ENCODE data around the gene SUCO.
A peak's percentile ranks its signal among the peaks of the same experiment; 100 is the strongest.

The SUCO gene

DNA sequence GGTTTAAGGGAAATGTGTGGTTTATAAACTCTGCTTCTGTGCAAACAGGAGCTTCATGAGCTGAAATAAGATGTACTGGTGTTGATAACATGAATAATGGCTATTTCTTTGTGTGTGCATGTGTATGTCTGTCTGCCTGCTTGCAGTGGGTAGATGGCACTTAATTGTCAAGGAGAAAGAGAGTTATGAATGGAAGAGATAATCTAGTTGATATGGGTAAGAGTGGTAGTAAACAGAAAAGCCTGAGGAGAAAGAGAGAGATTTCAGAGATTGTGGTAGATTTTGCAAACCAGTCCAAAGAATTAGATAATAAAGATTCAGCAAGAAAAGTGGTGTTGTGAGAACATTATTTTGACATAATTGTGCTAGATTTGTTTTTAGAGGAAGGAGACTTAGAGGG, 7.7 kb downstream of the SUCO start:
- no peak overlapping the region for H4K91ac ChIP-seq (ENCODE audit: low read depth, low read length)
- peaks cover 3 to 7% of the 10 kb centered on the region in 2 experiments for H3K4me1 ChIP-seq (ENCODE audit: control insufficient read depth in 1 of 2, insufficient read depth in 2 of 2, low read length in 2 of 2)
- H4K8ac ChIP-seq (ENCODE audit: low read depth, low read length) = no peak overlapping the region
- no peak overlapping the region for H3K4me3 ChIP-seq (ENCODE audit: low read depth, low read length)
- no peak overlapping the region for H2BK12ac ChIP-seq (ENCODE audit: low read length)
- H3K23ac ChIP-seq (ENCODE audit: low read length) = no peak overlapping the region
- peaks cover 16% of the 10 kb centered on the region for H3K79me2 ChIP-seq (ENCODE audit: control insufficient read depth, insufficient read depth, low read length, poor library complexity)
- H3K4me2 ChIP-seq (ENCODE audit: low read length) = no peak overlapping the region
- H3K9ac ChIP-seq (ENCODE audit: low read length) = no peak overlapping the region
- H3K27me3 ChIP-seq (ENCODE audit: insufficient read depth, low read length) = no peaks in the 10 kb centered on the region
- no peak overlapping the region for H2AK5ac ChIP-seq (ENCODE audit: low read length)
- H3K79me1 ChIP-seq (ENCODE audit: low read length) = peaks cover 3% of the 10 kb centered on the region
- no peak overlapping the region for H2AFZ ChIP-seq (ENCODE audit: insufficient read depth, low read length, poor library complexity)
- peak in 1 of 2 donors; percentile 63 for DNase-seq
- H3K36me3 ChIP-seq (ENCODE audit: control insufficient read depth in 1 of 2, insufficient read depth in 2 of 2, low read length in 2 of 2) = no peaks in the 10 kb centered on the region
- H3K27ac ChIP-seq (ENCODE audit: low read depth, low read length) = no peak overlapping the region
- peak overlapping the region; percentile 91 for H3K4ac ChIP-seq (ENCODE audit: low read depth, low read length)
- H3K18ac ChIP-seq (ENCODE audit: low read length) = no peak overlapping the region
- H2BK5ac ChIP-seq (ENCODE audit: low read depth, low read length, poor library complexity) = no peak overlapping the region
- no peak overlapping the region for H2BK120ac ChIP-seq (ENCODE audit: insufficient read depth, low read length, poor library complexity)
- no peaks in the 10 kb centered on the region for H3K9me3 ChIP-seq (ENCODE audit: insufficient read depth, low read depth, low read length)
- no peak overlapping the region for H4K12ac ChIP-seq (ENCODE audit: low read depth, low read length)
- no peak overlapping the region for H3K14ac ChIP-seq (ENCODE audit: low read length)

DNA sequence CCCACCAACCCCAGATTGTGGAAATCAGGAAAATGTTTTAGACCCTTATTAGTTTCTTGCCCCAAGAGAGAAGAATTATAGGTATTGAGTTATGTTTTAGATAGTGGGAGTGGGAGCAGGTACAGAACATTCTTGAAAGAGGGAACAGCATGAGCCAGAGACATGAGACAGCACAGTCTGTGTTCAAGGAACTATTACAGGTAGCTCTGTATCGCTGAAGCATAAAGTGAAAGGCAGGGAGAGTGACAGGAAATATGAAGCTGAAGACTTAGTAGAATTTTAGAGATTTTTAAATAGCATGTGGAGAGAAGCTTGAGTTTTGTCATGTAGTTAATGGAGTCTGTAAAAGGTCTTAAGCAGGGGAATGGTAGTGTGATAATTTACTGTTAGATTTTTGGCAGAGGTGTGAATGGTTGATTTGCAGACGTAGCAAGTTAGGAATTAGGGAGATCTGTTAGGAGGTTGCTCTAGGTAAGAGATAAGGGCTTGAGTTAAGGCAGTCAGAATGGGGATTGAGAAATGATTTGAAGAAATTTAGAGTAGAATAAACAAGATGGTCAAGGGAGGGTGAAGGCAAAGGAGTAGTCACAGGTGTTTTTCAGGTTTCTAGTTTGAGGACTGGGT, 11.6 kb downstream of the SUCO start:
- Histone ChIP-seq H2AFZ (ENCODE audit: insufficient read depth, low read length, poor library complexity) (no peak overlapping the region), H3K4ac (ENCODE audit: low read depth, low read length) (peak overlapping the region; percentile 52), H3K4me3 (ENCODE audit: low read depth, low read length) (no peak overlapping the region), H4K8ac (ENCODE audit: low read depth, low read length) (no peak overlapping the region), H4K12ac (ENCODE audit: low read depth, low read length) (no peak overlapping the region), H2BK5ac (ENCODE audit: low read depth, low read length, poor library complexity) (no peak overlapping the region), H3K23ac (ENCODE audit: low read length) (no peak overlapping the region), H3K36me3 (ENCODE audit: control insufficient read depth in 1 of 2, insufficient read depth in 2 of 2, low read length in 2 of 2) (peaks cover 0 to 3% of the 10 kb centered on the region in 2 experiments), H3K9me3 (ENCODE audit: insufficient read depth, low read depth, low read length) (no peaks in the 10 kb centered on the region), H3K18ac (ENCODE audit: low read length) (no peak overlapping the region), H2BK12ac (ENCODE audit: low read length) (no peak overlapping the region), H3K4me1 (ENCODE audit: control insufficient read depth in 1 of 2, insufficient read depth in 2 of 2, low read length in 2 of 2) (peaks cover 6 to 8% of the 10 kb centered on the region in 2 experiments), H3K79me2 (ENCODE audit: control insufficient read depth, insufficient read depth, low read length, poor library complexity) (peaks cover 17% of the 10 kb centered on the region), H3K79me1 (ENCODE audit: low read length) (peaks cover 4% of the 10 kb centered on the region), H3K27ac (ENCODE audit: low read depth, low read length) (no peak overlapping the region), H3K4me2 (ENCODE audit: low read length) (no peak overlapping the region), H3K27me3 (ENCODE audit: insufficient read depth, low read length) (no peaks in the 10 kb centered on the region), H3K9ac (ENCODE audit: low read length) (no peak overlapping the region), H4K91ac (ENCODE audit: low read depth, low read length) (no peak overlapping the region), H3K14ac (ENCODE audit: low read length) (no peak overlapping the region), H2AK5ac (ENCODE audit: low read length) (no peak overlapping the region), H2BK120ac (ENCODE audit: insufficient read depth, low read length, poor library complexity) (no peak overlapping the region)
- DNase-seq = peak in 1 of 2 donors; percentile 9
- WGBS (ENCODE audit: extremely low coverage, insufficient coverage, insufficient read length) = no CpG with 5 or more reads among the region's 2 CpGs

DNA sequence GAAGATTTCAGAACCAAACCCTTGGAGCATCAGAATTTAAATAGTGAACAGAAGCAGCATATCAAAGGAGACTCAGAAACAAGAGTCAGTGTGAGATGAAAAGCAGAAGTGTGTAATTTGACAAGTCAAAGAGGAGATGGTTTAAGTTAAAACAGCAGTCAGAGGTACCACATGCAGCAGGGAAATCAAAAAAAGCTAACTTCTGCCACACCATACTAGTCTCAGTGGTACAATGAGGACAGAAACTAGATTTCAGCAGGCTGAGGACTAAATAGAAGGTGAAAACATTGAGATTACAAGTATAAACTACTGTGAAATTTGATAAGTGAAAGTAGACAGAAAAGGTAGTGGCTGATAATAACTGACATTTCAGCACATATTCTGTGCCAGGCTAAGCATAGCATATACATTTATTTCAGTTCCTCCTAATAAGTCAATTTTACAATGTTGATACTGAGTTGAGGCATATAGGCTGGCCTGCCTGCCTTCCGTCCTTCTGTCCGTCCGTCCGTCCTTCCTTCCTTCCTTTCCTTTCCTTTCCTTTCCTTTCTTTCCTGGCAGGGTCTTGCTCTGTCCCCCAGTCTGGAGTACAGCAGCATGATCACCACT, 12.6 kb downstream of the SUCO start:
- Histone ChIP-seq H4K8ac (ENCODE audit: low read depth, low read length) (no peak overlapping the region), H3K27me3 (ENCODE audit: insufficient read depth, low read length) (no peaks in the 10 kb centered on the region), H4K91ac (ENCODE audit: low read depth, low read length) (no peak overlapping the region), H2AK5ac (ENCODE audit: low read length) (no peak overlapping the region), H3K36me3 (ENCODE audit: control insufficient read depth in 1 of 2, insufficient read depth in 2 of 2, low read length in 2 of 2) (peaks cover 0 to 3% of the 10 kb centered on the region in 2 experiments), H3K4me1 (ENCODE audit: control insufficient read depth in 1 of 2, insufficient read depth in 2 of 2, low read length in 2 of 2) (peaks cover 6 to 7% of the 10 kb centered on the region in 2 experiments), H3K23ac (ENCODE audit: low read length) (no peak overlapping the region), H4K12ac (ENCODE audit: low read depth, low read length) (no peak overlapping the region), H3K9me3 (ENCODE audit: insufficient read depth, low read depth, low read length) (no peaks in the 10 kb centered on the region), H3K14ac (ENCODE audit: low read length) (no peak overlapping the region), H3K18ac (ENCODE audit: low read length) (no peak overlapping the region), H3K9ac (ENCODE audit: low read length) (no peak overlapping the region), H2BK12ac (ENCODE audit: low read length) (no peak overlapping the region), H3K4me3 (ENCODE audit: low read depth, low read length) (no peak overlapping the region), H3K27ac (ENCODE audit: low read depth, low read length) (no peak overlapping the region), H3K79me1 (ENCODE audit: low read length) (peaks cover 4% of the 10 kb centered on the region), H2BK5ac (ENCODE audit: low read depth, low read length, poor library complexity) (no peak overlapping the region), H2BK120ac (ENCODE audit: insufficient read depth, low read length, poor library complexity) (no peak overlapping the region), H3K79me2 (ENCODE audit: control insufficient read depth, insufficient read depth, low read length, poor library complexity) (peaks cover 17% of the 10 kb centered on the region), H3K4ac (ENCODE audit: low read depth, low read length) (peak overlapping the region; percentile 100), H3K4me2 (ENCODE audit: low read length) (no peak overlapping the region), H2AFZ (ENCODE audit: insufficient read depth, low read length, poor library complexity) (no peak overlapping the region)
- WGBS (ENCODE audit: extremely low coverage, insufficient coverage, insufficient read length) = no CpG with 5 or more reads among the region's 4 CpGs
- DNase-seq = no peak

DNA sequence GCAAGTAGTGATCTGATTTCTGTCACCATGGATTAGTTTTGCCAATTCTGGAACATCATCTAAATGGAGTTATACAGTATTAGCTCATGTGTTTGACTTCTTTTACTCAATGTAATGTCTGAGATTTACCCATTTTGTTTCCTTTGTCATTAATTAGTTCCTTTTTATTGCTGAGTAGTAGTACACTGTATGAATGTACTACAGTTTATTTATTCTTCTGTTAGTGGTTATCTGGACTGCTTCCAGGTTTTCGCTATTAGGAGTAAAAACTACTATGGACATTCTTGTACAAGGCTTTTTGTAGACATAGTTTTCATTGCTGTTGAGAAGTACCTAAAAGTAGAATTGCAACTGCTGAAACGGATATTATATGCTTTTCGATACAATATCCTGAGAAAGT, 14.1 kb downstream of the SUCO start:
- no peaks in the 10 kb centered on the region for H3K27me3 ChIP-seq (ENCODE audit: insufficient read depth, low read length)
- no peaks in the 10 kb centered on the region for H3K9me3 ChIP-seq (ENCODE audit: insufficient read depth, low read depth, low read length)
- peaks cover 4% of the 10 kb centered on the region for H3K79me1 ChIP-seq (ENCODE audit: low read length)
- no peak overlapping the region for H2BK120ac ChIP-seq (ENCODE audit: insufficient read depth, low read length, poor library complexity)
- H3K4me1 ChIP-seq (ENCODE audit: control insufficient read depth in 1 of 2, insufficient read depth in 2 of 2, low read length in 2 of 2) = peaks cover 3 to 6% of the 10 kb centered on the region in 2 experiments
- no peak overlapping the region for H3K9ac ChIP-seq (ENCODE audit: low read length)
- no peak overlapping the region for H2BK5ac ChIP-seq (ENCODE audit: low read depth, low read length, poor library complexity)
- WGBS (ENCODE audit: extremely low coverage, insufficient coverage, insufficient read length) = no CpG with 5 or more reads among the region's 3 CpGs
- H4K12ac ChIP-seq (ENCODE audit: low read depth, low read length) = no peak overlapping the region
- H3K23ac ChIP-seq (ENCODE audit: low read length) = no peak overlapping the region
- H2BK12ac ChIP-seq (ENCODE audit: low read length) = no peak overlapping the region
- peaks cover 0 to 3% of the 10 kb centered on the region in 2 experiments for H3K36me3 ChIP-seq (ENCODE audit: control insufficient read depth in 1 of 2, insufficient read depth in 2 of 2, low read length in 2 of 2)
- H3K4me3 ChIP-seq (ENCODE audit: low read depth, low read length) = no peak overlapping the region
- DNase-seq = no peak
- no peak overlapping the region for H2AK5ac ChIP-seq (ENCODE audit: low read length)
- no peak overlapping the region for H3K18ac ChIP-seq (ENCODE audit: low read length)
- no peak overlapping the region for H3K4me2 ChIP-seq (ENCODE audit: low read length)
- H3K27ac ChIP-seq (ENCODE audit: low read depth, low read length) = no peak overlapping the region
- H3K4ac ChIP-seq (ENCODE audit: low read depth, low read length) = peak overlapping the region; percentile 63
- H4K91ac ChIP-seq (ENCODE audit: low read depth, low read length) = no peak overlapping the region
- no peak overlapping the region for H4K8ac ChIP-seq (ENCODE audit: low read depth, low read length)
- H3K79me2 ChIP-seq (ENCODE audit: control insufficient read depth, insufficient read depth, low read length, poor library complexity) = peaks cover 11% of the 10 kb centered on the region
- no peak overlapping the region for H3K14ac ChIP-seq (ENCODE audit: low read length)
- no peak overlapping the region for H2AFZ ChIP-seq (ENCODE audit: insufficient read depth, low read length, poor library complexity)

All from trophoblast cell (in vitro differentiated cells and primary cell).